Body of pancreas (tissue), 4 donors: ENCODE data around the gene ERC2.

ENCODE experiments used
- CTCF ChIP-seq, 7 experiments: fragments of 450-650 bp in 4 of 7; fragments of 200-600 bp in 3 of 7; sonication (generic) in 3 of 7; IDR thresholded peaks; one replicate each; pipeline ENCODE4 v1.5.1; 2016 to 2019; ENCODE audit warnings: antibody characterized with exemption in 7 of 7
- POLR2A ChIP-seq, 3 donors: fragments of 450-650 bp; IDR thresholded peaks; one replicate each; pipeline ENCODE4 v1.6.1; 2016; ENCODE audit warnings: antibody characterized with exemption in 3 of 3, mild to moderate bottlenecking in 2 of 3

GRCh38 chr3:56467108-56467507, 1.2 kb downstream of the ERC2 start:
- TF ChIP-seq CTCF (IDR thresholded peaks at IDR 0.05) (no peak), POLR2A (IDR thresholded peaks at IDR 0.05) (peak in 1 of 3 donors; percentile 12)
